ENCODE results near the gene GSC.
"Not testable (repeated sequence)": the region's sequence is repeated elsewhere in the genome, so short reads cannot be mapped to it uniquely, and the experiment has no call there.

The GSC gene

GRCh38 chr14:94769391-94770250 lies at the start of gene GSC:
TSS of gene GSC (minus strand) at chr14:94770113. CDS start at chr14:94770015, 98 bp downstream.
- no peak for DNase-seq (ENCODE audit: low read depth in 2 of 2)

- no peak for DNase-seq (ENCODE audit: low read depth in 2 of 2)
Observed at GRCh38 chr14:94819531-94819930, 49.6 kb upstream of the GSC start.

GRCh38 chr14:94816113-94816512 lies 46.2 kb upstream of the GSC start:
- no peak for DNase-seq (ENCODE audit: low read depth in 2 of 2)

- no peak for DNase-seq (ENCODE audit: low read depth in 2 of 2)
Observed at GRCh38 chr14:94805680-94806288, 35.9 kb upstream of the GSC start.

GRCh38 chr14:94801225-94801624 lies 31.3 kb upstream of the GSC start:
- no peak for DNase-seq (ENCODE audit: low read depth in 2 of 2)

GRCh38 chr14:94800764-94801163 lies 30.9 kb upstream of the GSC start:
- not testable (repeated sequence) for DNase-seq (ENCODE audit: low read depth in 2 of 2)

- no peak for DNase-seq (ENCODE audit: low read depth in 2 of 2)
Observed at GRCh38 chr14:94797887-94798286, 28.0 kb upstream of the GSC start.

- DNase-seq (ENCODE audit: low read depth in 2 of 2), result no peak
Observed at GRCh38 chr14:94796278-94796677, 26.4 kb upstream of the GSC start.

- DNase-seq (ENCODE audit: low read depth in 2 of 2), result no peak
Observed at GRCh38 chr14:94795372-94795771, 25.5 kb upstream of the GSC start.

GRCh38 chr14:94793901-94794300 lies 24.0 kb upstream of the GSC start:
- DNase-seq (ENCODE audit: low read depth in 2 of 2), result no peak

GRCh38 chr14:94787655-94788054 lies 17.7 kb upstream of the GSC start:
- no peak for DNase-seq (ENCODE audit: low read depth in 2 of 2)

- no peak for DNase-seq (ENCODE audit: low read depth in 2 of 2)
Observed at GRCh38 chr14:94787092-94787491, 17.2 kb upstream of the GSC start.

- DNase-seq (ENCODE audit: low read depth in 2 of 2), result no peak
Observed at GRCh38 chr14:94780536-94781399, 10.9 kb upstream of the GSC start.

GRCh38 chr14:94779713-94780112 lies 9.8 kb upstream of the GSC start:
- DNase-seq (ENCODE audit: low read depth in 2 of 2), result no peak

GRCh38 chr14:94775871-94776210 lies 5.9 kb upstream of the GSC start:
- no peak for DNase-seq (ENCODE audit: low read depth in 2 of 2)

GRCh38 chr14:94775091-94775870 lies 5.4 kb upstream of the GSC start:
- no peak for DNase-seq (ENCODE audit: low read depth in 2 of 2)

- no peak for DNase-seq (ENCODE audit: low read depth in 2 of 2)
Observed at GRCh38 chr14:94774344-94775090, 4.6 kb upstream of the GSC start.

- no peak for DNase-seq (ENCODE audit: low read depth in 2 of 2)
Observed at GRCh38 chr14:94773655-94774343, 3.9 kb upstream of the GSC start.

- no peak for DNase-seq (ENCODE audit: low read depth in 2 of 2)
Observed at GRCh38 chr14:94773061-94773648, 3.2 kb upstream of the GSC start.

- no peak for DNase-seq (ENCODE audit: low read depth in 2 of 2)
Observed at GRCh38 chr14:94772548-94772947, 2.6 kb upstream of the GSC start.

Measured in stimulated activated CD8-positive, alpha-beta memory T cell treated with anti-CD3 and anti-CD28 coated beads, Interleukin-15, amount 100 ng/mL, for 4 hours (primary cell).